GM18507 (cell line): ENCODE measurements around the gene CCDC134.
"Not testable (repeated sequence)": the region's sequence is repeated elsewhere in the genome, so short reads cannot be mapped to it uniquely, and the experiment has no call there.

Experiments
- DNase-seq: peaks from one replicate; pipeline ENCODE4 v3.0.0; 2011; ENCODE audit warnings: low read depth; ENCODE audit not compliant: insufficient read length; ENCODE audit errors: extremely low spot score
- FAIRE-seq: peaks from 2 replicates; lab custom pipeline; 2011; peaks lifted over from hg19 to GRCh38; lab: Jason Lieb, UNC

CCDC134 gene

GRCh38 chr22:41820447-41820846 is 20.0 kb downstream of the CCDC134 start:
- DNase-seq (no peak), FAIRE-seq (no peak)

GRCh38 chr22:41821471-41822316 is 21.2 kb downstream of the CCDC134 start:
- no peak for FAIRE-seq
- DNase-seq: no peak

- FAIRE-seq (peak; percentile 84), DNase-seq (no peak)
These were observed 22.0 kb downstream of the CCDC134 start for GRCh38 chr22:41822317-41823057.

- DNase-seq (no peak), FAIRE-seq (no peak)
These were observed 23.3 kb downstream of the CCDC134 start for GRCh38 chr22:41823797-41824196.

- FAIRE-seq: no peak
- DNase-seq: no peak
These were observed 24.9 kb downstream of the CCDC134 start for GRCh38 chr22:41825376-41825775.

- no peak for DNase-seq
- FAIRE-seq: no peak
These were observed 25.5 kb downstream of the CCDC134 start for GRCh38 chr22:41826021-41826420.

GRCh38 chr22:41826430-41827383 is 26.2 kb downstream of the CCDC134 start:
- no peak for FAIRE-seq
- DNase-seq: no peak

GRCh38 chr22:41827671-41828070 is 27.2 kb downstream of the CCDC134 start:
- no peak for DNase-seq
- no peak for FAIRE-seq

GRCh38 chr22:41828516-41828915 is 28.0 kb downstream of the CCDC134 start:
- DNase-seq: no peak
- FAIRE-seq: no peak

GRCh38 chr22:41830174-41830573 is 29.7 kb downstream of the CCDC134 start:
- FAIRE-seq (no peak), DNase-seq (no peak)

- FAIRE-seq: peak; percentile 36
These were observed 30.9 kb downstream of the CCDC134 start for GRCh38 chr22:41831383-41831782.

GRCh38 chr22:41831828-41832552 is 31.5 kb downstream of the CCDC134 start:
- FAIRE-seq (peak; percentile 9), DNase-seq (no peak)

More at GRCh38 chr22:41831383-41831782, 30.9 kb downstream of the CCDC134 start:
- DNase-seq: no peak

GRCh38 chr22:41832553-41833368 is 32.3 kb downstream of the CCDC134 start, which contains the start of gene SREBF2:
Gene SREBF2, plus strand, starts transcription at chr22:41833105. Its CDS starts 166 bp downstream, at chr22:41833271.
- DNase-seq: peak; percentile 93

GRCh38 chr22:41833369-41834004 is 33.0 kb downstream of the CCDC134 start:
- FAIRE-seq (peak; percentile 42), DNase-seq (no peak)

More at GRCh38 chr22:41832553-41833368, 32.3 kb downstream of the CCDC134 start, which contains the start of gene SREBF2:
- peak; percentile 99 for FAIRE-seq

GRCh38 chr22:41834005-41834944 is 33.8 kb downstream of the CCDC134 start:
- DNase-seq (no peak), FAIRE-seq (peak; percentile 57)

- not testable (repeated sequence) for FAIRE-seq, DNase-seq
These were observed 35.0 kb downstream of the CCDC134 start for GRCh38 chr22:41835462-41835861.
